Frontal cortex (tissue), 4 donors: ENCODE results near the gene SLIT1. TPM values are rescaled to one million over a fixed set of nuclear protein-coding genes. Genes with fewer than 3 reads are reported as not detected.
A peak's percentile ranks its signal among the peaks of the same experiment; 100 is the strongest.

Experiments
- DNase-seq, 2 donors: peaks; one replicate each; pipeline ENCODE4 v3.0.0; 2012; ENCODE audit warnings: low spot score in 2 of 2
- FAIRE-seq: peaks from 2 replicates; lab custom pipeline; 2012; peaks lifted over from hg19 to GRCh38; lab: Jason Lieb, UNC
- total RNA-seq: library from RNA; depleted of rRNA; stranded (reverse); fragments of >200 nt; gene quantifications from one replicate; pipeline ENCODE4 v1.2.3, GENCODE V29; 2014
- donor health status: control.
- donor health status: control.
- donor health status: control.

Gene SLIT1
- total RNA-seq, 1 donor from 2014 or later = 48.9 TPM

GRCh38 chr10:97204826-97205679 lies 19.3 kb upstream of the SLIT1 start:
- DNase-seq = no peak
- no peak for FAIRE-seq

- FAIRE-seq (no peak), DNase-seq (no peak)
Measured at GRCh38 chr10:97203220-97203619, 17.5 kb upstream of the SLIT1 start.

DNA sequence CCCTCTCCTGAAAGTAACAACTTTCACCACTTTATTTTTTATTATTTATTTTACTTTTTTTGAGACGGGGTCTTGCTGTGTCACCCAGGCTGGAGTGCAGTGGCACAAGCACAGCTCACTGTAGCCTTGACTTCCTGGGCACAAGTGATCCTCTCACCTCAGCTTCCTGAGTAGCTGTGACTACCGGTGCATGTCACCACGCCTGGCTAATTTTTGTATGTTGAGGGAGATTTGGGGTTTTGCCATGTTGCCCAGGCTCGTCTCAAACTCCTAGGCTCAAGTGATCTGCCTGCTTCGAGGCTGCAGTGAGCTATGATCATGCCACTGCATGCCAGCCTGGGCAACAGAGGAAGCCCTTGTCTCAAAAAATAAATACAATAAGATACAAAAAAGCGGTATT lies 14.9 kb upstream of the SLIT1 start:
- DNase-seq = no peak
- FAIRE-seq = no peak

GRCh38 chr10:97199152-97199551 lies 13.4 kb upstream of the SLIT1 start:
- DNase-seq (no peak), FAIRE-seq (no peak)

- no peak for FAIRE-seq
- DNase-seq = no peak
Measured at GRCh38 chr10:97197030-97197500, 11.3 kb upstream of the SLIT1 start.

- no peak for FAIRE-seq
- DNase-seq = peak; percentile 52 to 64
Measured at GRCh38 chr10:97196223-97197029, 10.7 kb upstream of the SLIT1 start.

DNA sequence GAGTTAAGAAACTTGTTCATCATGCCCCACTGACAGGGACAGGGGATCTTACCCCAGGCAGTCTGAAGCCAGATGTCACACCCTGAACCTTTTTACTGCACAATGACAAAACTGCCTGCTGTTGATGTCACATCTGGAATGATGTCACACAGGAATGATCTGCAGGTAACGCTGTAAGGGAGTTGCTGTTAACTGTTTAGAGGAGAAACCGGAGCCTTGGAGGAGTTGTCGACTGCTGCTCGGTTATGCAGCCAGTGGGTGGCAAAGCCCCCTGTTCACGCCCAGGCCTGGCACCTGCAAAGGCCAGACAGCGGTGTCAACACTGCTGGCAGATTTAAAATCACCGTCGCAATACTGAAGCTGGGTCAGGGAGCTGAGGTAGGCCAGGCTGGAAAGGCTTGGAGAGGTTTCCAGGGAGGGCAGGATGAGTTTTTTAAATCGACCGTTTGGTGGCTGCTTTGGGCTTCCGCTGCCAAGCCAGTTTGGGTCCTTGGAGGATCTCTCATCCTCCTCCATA lies 10.0 kb upstream of the SLIT1 start:
- no peak for FAIRE-seq
- no peak for DNase-seq

DNA sequence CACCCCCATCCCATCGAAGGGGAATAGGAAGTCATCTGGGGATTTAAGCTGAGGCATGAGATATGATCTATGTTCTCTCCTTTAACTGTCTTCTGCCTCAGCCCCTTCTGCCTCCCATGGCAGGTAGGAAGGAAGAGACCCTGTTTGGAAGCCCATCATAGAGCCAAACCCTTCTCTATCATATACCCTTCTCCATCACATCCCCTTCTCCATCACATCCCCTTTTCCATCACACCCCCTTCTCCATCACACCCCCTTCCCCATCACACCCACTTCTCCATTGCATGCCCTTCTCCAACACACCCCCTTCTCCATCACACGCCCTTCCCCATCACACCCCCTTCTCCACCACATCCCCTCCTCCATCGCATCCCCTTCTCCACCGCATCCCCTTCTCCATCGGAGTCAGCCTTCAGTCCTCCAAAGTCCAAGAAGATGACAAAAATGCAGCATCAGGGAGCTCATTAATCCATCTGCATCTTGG lies 7.2 kb upstream of the SLIT1 start:
- DNase-seq (no peak), FAIRE-seq (no peak)

DNA sequence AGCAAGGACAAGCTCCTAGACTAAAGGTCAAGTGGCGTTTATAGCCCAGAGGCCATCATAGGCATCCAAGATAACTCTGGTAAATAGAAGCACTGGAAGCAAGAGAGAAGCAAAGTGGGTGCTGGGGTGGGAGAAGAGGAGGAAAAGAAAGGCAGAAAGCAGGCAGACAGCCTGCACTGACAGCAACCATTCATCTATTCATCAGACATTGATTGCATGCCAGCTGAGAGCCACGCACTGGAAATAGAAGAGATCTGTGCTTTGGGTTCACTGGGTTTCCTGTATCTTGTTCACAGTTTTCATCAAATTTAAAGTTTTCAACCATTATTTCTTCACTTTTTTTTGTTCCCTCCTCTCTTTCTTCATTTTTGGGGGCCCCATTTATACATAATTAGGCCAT lies 4.7 kb upstream of the SLIT1 start:
- DNase-seq (peak in 1 of 2 donors; percentile 50), FAIRE-seq (no peak)

- DNase-seq (no peak), FAIRE-seq (no peak)
Measured at GRCh38 chr10:97188261-97188711, 2.5 kb upstream of the SLIT1 start.

DNA sequence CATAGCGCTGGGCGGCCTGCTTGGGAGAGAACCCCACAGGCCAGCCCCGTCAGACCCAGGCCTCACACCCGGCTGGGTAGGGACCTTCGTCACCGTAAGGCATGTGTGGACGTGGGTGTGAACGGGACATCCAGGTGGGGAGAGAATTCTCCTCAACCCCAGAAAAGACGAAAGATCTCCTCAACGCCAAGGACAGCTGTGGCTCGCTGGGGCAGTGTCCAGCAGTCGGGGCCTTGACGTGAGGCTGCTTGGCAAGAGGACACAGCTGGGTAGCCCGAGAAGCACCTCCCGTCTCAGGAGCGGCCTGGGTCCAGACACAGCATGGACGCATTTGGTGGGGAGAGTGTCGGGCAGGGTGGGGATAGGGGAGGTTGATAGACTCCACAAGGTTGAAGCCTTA lies 1.2 kb upstream of the SLIT1 start:
- DNase-seq = no peak
- FAIRE-seq = no peak

DNA sequence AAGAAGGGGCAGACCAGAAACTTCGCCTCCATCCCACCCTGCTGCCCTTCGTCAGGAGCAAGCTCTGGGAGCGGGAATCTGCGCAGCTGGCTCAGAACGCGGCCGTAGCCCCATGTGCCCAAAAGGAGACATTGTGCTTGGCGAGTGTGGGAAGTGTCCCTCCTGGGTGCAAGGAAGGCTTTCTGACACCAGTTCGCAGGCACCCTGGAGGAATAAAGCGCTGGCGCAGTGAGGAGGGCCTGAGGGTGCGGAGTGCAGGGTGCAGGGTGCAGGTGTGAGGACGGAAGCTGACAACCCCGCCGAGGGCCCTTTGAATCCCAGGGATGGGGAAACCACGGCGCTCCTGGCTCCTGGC lies 811 bp downstream of the SLIT1 start:
- FAIRE-seq (no peak), DNase-seq (no peak)

GRCh38 chr10:97183314-97183713 lies 2.4 kb downstream of the SLIT1 start:
- DNase-seq (no peak), FAIRE-seq (no peak)

DNA sequence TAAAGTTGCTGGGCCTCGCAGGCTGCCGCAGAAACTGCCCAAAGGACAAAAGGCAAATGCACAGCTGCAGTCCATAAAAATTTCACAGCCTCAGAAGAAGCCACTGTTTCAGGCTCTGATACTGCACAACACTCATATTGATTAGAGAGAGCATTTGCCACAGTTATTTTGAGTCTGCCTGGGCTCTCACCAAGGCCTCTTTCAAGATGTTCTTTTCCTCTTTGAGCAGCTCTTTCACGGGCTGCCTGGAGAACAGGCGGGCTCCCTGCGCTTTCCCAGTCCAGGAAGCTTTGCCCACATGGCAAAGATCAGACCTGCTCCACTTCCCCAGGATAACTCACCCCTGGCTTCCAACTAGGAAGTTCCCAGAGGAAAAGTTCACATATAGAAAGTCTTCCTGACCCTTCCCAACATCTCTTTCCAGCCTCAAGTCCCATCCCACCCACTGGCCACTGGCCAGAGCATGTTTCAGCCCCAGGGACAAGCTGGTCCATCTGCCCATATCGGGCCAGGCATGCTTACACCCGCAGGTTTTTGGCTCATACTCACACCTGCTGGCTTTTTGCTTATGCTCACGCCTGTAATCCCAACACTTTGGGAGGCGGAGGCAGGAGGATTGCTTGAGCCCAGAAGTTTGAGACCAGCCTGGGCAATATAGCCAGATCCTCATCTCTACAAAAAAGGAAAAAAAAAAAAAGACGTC lies 3.3 kb downstream of the SLIT1 start:
- FAIRE-seq (no peak), DNase-seq (no peak)

- FAIRE-seq (no peak), DNase-seq (no peak)
Measured at GRCh38 chr10:97180986-97181385, 4.8 kb downstream of the SLIT1 start.

GRCh38 chr10:97180363-97180755 lies 5.4 kb downstream of the SLIT1 start:
- FAIRE-seq = no peak
- DNase-seq = no peak

- DNase-seq (peak; percentile 44 to 61), FAIRE-seq (no peak)
Measured at GRCh38 chr10:97179731-97180362, 5.9 kb downstream of the SLIT1 start.

- no peak for FAIRE-seq
- no peak for DNase-seq
Measured at GRCh38 chr10:97179311-97179710, 6.4 kb downstream of the SLIT1 start.

DNA sequence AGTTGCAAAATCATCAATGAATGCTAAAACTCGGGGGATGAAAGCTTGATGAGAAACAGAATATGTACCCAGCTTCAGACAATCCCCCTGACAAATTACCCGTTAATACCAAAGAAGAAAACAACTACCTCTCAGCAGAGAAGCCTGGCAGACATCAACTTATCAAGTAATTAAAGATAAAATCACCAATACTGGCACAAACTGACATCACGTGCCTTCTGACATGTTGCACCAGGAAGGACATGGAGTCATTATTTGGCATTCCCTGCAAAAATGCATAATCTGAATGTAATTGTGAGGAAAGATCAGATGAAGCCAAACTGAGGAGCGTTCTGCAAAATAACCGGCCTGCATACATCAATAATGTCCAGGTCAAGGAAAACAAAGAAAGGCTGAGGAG lies 7.7 kb downstream of the SLIT1 start:
- DNase-seq = no peak
- no peak for FAIRE-seq

DNA sequence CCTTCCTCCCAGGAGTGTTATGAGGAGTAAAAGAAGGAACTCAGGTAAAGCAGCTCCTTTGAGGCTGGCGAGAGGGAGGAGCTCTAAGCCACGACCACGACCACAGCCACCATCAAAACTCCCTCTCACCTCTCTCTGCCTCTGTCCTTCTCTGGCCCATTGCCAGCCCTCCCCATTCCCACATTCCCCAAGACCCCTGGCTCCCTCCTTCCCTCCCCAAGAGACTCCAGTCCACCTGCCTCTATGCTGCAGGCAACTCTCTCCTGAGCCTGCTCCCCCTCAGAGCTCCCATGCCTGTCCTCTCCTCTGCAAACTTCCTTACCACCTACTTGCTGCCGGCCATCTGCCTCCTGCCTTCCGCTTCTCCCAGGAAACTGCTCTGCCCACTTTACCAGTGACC lies 9.5 kb downstream of the SLIT1 start:
- FAIRE-seq = no peak
- no peak for DNase-seq
